PC-9 (cell line): Measurements from ENCODE around the gene SCO1. TPM values are rescaled to one million over a fixed set of nuclear protein-coding genes. Genes with fewer than 3 reads are reported as not detected.

Experiments used
- BruUV-seq: library from RNA; stranded (reverse); fragments of 400-500 nt; replicated peaks from 2 replicates; lab custom pipeline; 2021; lab: Mats Ljungman, UMichigan
- CTCF ChIA-PET: fragments of 300-600 bp; sonication (Branson Sonifier 250); formaldehyde crosslinking; loops from one replicate; lab custom pipeline; 2022; ENCODE audit warnings: antibody characterized with exemption; lab: Charles Lee
- POLR2A ChIA-PET: fragments of 300-600 bp; sonication (Branson Sonifier 250); formaldehyde crosslinking; loops from one replicate; lab custom pipeline; 2022; ENCODE audit warnings: antibody characterized with exemption; ENCODE audit not compliant: unreplicated experiment; lab: Charles Lee
- DNase-seq, 2 experiments: peaks; one replicate each; pipeline versions ENCODE4 v3.0.0 to v3.0.0-alpha.2; 2015 to 2022; ENCODE audit warnings: mixed read lengths in 1 of 2
- H2AFZ ChIP-seq: fragments of 200-600 bp; sonication (generic); 2 replicates; pipeline ENCODE4 v1.8.1; 2017; ENCODE audit warnings: antibody characterized with exemption
- H3F3A ChIP-seq: fragments of 200-600 bp; sonication (generic); 2 replicates; pipeline ENCODE4 v1.8.1; 2017; ENCODE audit warnings: antibody characterized with exemption, mild to moderate bottlenecking, low read depth; ENCODE audit not compliant: insufficient read depth
- H3K27ac ChIP-seq: fragments of 200-600 bp; sonication (generic); 2 replicates; pipeline ENCODE4 v1.6.1; 2016; ENCODE audit warnings: mixed run types
- H3K27me3 ChIP-seq: fragments of 200-600 bp; sonication (generic); 2 replicates; pipeline ENCODE4 v1.6.1; 2016; ENCODE audit warnings: low read depth, mixed run types; ENCODE audit not compliant: insufficient read depth
- H3K36me3 ChIP-seq: fragments of 200-600 bp; sonication (generic); 2 replicates; pipeline ENCODE4 v1.6.1; 2016; ENCODE audit warnings: low read depth, mixed run types
- H3K4me1 ChIP-seq: fragments of 200-600 bp; sonication (generic); replicated peaks from 2 replicates; pipeline ENCODE4 v1.6.1; 2016; ENCODE audit warnings: mixed run types; ENCODE audit not compliant: insufficient read depth
- H3K4me2 ChIP-seq: fragments of 200-600 bp; sonication (generic); 2 replicates; pipeline ENCODE4 v1.6.1; 2017; ENCODE audit warnings: mixed run types
- H3K4me3 ChIP-seq: fragments of 200-600 bp; sonication (generic); 2 replicates; pipeline ENCODE4 v1.6.1; 2016; ENCODE audit warnings: mixed run types
- H3K79me2 ChIP-seq: fragments of 200-600 bp; sonication (generic); 2 replicates; pipeline ENCODE4 v1.6.1; 2017; ENCODE audit warnings: low read depth, mixed run types
- H3K9me2 ChIP-seq: fragments of 200-600 bp; sonication (generic); 2 replicates; pipeline ENCODE4 v1.8.1; 2017; ENCODE audit warnings: mild to moderate bottlenecking; ENCODE audit not compliant: insufficient read depth
- H3K9me3 ChIP-seq: fragments of 200-600 bp; sonication (generic); 2 replicates; pipeline ENCODE4 v1.8.1; 2016; ENCODE audit warnings: low read depth; ENCODE audit not compliant: insufficient read depth
- H4K20me1 ChIP-seq: fragments of 200-600 bp; sonication (generic); 2 replicates; pipeline ENCODE4 v1.8.1; 2017; ENCODE audit not compliant: insufficient read depth
- EZH2 ChIP-seq: fragments of 200-600 bp; sonication (generic); IDR thresholded peaks from 2 replicates; pipeline ENCODE4 v1.8.0; 2017; ENCODE audit warnings: antibody characterized with exemption, low read depth
- intact Hi-C: fragments of 100-400 bp; cut with micrococcal nuclease; formaldehyde crosslinking; loops from one replicate; pipeline ENCODE4 v1.10.0; 2022; ENCODE audit not compliant: unreplicated experiment
- total RNA-seq: library from RNA; stranded (reverse); gene quantifications from 2 replicates; pipeline ENCODE4 v1.2.3, GENCODE V29; 2021
- TF ChIP-seq, protein P1 (sequence below): fragments of 200-600 bp; sonication (generic); conservative IDR thresholded peaks from 2 replicates; pipeline ENCODE4 v1.6.1; 2017; ENCODE audit warnings: mixed run types, antibody characterized with exemption, mild to moderate bottlenecking, moderate library complexity

The SCO1 gene
- total RNA-seq, 1 experiment from 2014 or later, result 39.6 TPM

DNA sequence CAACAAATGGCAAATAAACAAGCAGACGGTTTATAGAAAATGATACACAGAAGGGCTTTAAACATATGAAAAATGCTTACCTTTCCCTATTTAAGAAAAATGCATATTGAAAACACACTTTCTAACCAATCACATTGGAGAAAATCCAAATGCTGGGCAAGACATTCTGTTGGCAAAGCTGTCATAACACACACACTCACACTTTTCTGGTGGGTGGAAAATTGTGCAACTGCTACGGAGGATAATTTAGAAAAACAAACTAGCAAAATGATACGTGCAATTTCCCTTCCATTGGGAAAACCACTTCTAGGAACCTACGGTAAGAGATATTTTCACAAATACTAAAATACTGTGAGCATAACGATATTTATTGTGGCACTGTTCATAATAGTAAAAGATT lies 30.4 kb downstream of the SCO1 start:
- Histone ChIP-seq H3K27ac (no peak overlapping the region), H3K9me3 (no peaks in the 10 kb centered on the region), H3K36me3 (no peaks in the 10 kb centered on the region), H4K20me1 (no peaks in the 10 kb centered on the region), H3K4me1 (no peaks in the 10 kb centered on the region), H3K79me2 (no peaks in the 10 kb centered on the region), H3K4me2 (no peak overlapping the region), H3K9me2 (no peaks in the 10 kb centered on the region), H3K4me3 (no peak overlapping the region), H3K27me3 (no peaks in the 10 kb centered on the region), H3F3A (no peaks in the 10 kb centered on the region), H2AFZ (no peak overlapping the region)
- TF ChIP-seq, protein P1, sequence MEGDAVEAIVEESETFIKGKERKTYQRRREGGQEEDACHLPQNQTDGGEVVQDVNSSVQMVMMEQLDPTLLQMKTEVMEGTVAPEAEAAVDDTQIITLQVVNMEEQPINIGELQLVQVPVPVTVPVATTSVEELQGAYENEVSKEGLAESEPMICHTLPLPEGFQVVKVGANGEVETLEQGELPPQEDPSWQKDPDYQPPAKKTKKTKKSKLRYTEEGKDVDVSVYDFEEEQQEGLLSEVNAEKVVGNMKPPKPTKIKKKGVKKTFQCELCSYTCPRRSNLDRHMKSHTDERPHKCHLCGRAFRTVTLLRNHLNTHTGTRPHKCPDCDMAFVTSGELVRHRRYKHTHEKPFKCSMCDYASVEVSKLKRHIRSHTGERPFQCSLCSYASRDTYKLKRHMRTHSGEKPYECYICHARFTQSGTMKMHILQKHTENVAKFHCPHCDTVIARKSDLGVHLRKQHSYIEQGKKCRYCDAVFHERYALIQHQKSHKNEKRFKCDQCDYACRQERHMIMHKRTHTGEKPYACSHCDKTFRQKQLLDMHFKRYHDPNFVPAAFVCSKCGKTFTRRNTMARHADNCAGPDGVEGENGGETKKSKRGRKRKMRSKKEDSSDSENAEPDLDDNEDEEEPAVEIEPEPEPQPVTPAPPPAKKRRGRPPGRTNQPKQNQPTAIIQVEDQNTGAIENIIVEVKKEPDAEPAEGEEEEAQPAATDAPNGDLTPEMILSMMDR, result no peak
- TF ChIP-seq EZH2, result no peak
- ChIA-PET CTCF (no interaction called here), POLR2A (no interaction called here)
- BruUV-seq, result no TSS peak
- intact Hi-C loops, result no loop called here
- no peak for DNase-seq

DNA sequence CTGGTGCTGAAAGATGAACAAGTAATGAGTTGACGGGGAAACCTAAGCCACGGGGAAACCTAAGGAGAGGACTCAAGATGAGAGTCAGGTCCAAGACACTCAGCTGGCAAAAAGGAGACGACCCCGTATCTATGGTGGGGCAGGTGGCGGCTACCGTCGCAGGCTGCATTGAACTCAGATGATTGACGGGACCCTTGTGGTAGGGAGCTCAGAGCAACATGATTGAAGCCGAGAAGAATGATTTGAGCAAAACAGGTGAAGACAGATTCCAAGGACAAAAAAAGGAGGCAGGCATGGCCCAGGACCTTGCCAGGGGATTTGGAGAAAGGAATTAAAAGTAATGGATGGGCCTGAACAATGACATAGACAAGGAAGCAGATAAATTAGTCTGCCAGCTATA lies 32.8 kb downstream of the SCO1 start:
- Histone ChIP-seq H3K4me1 (no peaks in the 10 kb centered on the region), H3K27ac (no peak overlapping the region), H2AFZ (no peak overlapping the region), H3K9me3 (no peaks in the 10 kb centered on the region), H3K79me2 (no peaks in the 10 kb centered on the region), H3K36me3 (no peaks in the 10 kb centered on the region), H3K4me2 (no peak overlapping the region), H4K20me1 (no peaks in the 10 kb centered on the region), H3F3A (no peaks in the 10 kb centered on the region), H3K9me2 (no peaks in the 10 kb centered on the region), H3K4me3 (no peak overlapping the region), H3K27me3 (no peaks in the 10 kb centered on the region)
- ChIA-PET POLR2A (no interaction called here), CTCF (no interaction called here)
- no peak for DNase-seq
- intact Hi-C loops, result no loop called here
- TF ChIP-seq, protein P1, result no peak
- BruUV-seq, result no TSS peak

DNA sequence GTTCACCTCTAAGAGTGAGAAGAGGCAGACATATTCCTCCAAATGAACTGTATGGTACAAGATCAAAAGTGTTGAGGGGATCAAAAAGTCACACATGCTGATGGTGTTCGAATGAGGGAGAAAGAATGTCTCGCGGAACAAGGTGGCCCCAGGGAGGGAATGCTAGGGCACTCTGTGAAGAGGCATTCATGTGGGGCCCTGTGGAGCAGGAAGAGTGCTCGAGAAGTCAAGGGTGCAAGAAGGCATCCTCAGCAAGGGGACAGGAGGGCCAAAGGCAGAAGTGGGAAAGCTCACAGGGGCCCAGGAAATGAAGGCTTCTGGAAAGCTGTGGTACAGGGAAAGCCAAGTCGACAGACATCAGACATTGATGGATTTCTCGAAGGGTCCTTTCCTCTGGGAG lies 34.1 kb downstream of the SCO1 start:
- Histone ChIP-seq H3F3A (no peaks in the 10 kb centered on the region), H3K27ac (no peak overlapping the region), H3K9me3 (no peaks in the 10 kb centered on the region), H3K36me3 (no peaks in the 10 kb centered on the region), H2AFZ (no peak overlapping the region), H3K4me1 (no peaks in the 10 kb centered on the region), H4K20me1 (no peaks in the 10 kb centered on the region), H3K4me3 (no peak overlapping the region), H3K9me2 (no peaks in the 10 kb centered on the region), H3K4me2 (no peak overlapping the region), H3K79me2 (no peaks in the 10 kb centered on the region), H3K27me3 (no peaks in the 10 kb centered on the region)
- TF ChIP-seq, protein P1, result no peak
- no TSS peak for BruUV-seq
- ChIA-PET CTCF (no interaction called here), POLR2A (no interaction called here)
- intact Hi-C loops, result no loop called here
- DNase-seq, result no peak
